Fibroblast of the conjunctiva (primary cell): ENCODE data around the gene EHMT2.
"Not testable (repeated sequence)": the region's sequence is repeated elsewhere in the genome, so short reads cannot be mapped to it uniquely, and the experiment has no call there.

Source experiments
- DNase-seq: peaks from one replicate; pipeline ENCODE4 v3.0.0-alpha.2; 2010; ENCODE audit warnings: low read depth

EHMT2 gene

DNA sequence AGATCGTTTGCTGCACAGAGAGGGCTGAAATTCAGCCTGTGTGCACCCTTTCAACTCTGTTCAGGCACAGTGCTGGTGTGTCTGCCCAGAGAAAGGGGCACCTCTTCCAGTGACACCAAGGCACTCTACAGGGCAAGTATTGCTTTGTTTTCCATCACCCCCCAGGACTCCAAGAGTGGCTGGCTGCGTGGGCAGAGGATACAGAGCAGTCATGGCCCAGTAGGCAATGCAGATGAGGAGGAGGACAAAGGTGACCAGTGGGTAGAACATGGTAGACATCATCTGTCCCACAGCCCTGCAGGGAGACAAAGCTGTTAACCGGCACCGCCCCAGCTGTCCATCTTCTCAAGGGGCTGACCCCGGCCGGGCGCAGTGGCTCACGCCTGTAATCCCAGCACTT, 28.2 kb downstream of the EHMT2 start:
- DNase-seq: no peak

- not testable (repeated sequence) for DNase-seq
Measured at GRCh38 chr6:31868658-31868971, 28.9 kb downstream of the EHMT2 start.

DNA sequence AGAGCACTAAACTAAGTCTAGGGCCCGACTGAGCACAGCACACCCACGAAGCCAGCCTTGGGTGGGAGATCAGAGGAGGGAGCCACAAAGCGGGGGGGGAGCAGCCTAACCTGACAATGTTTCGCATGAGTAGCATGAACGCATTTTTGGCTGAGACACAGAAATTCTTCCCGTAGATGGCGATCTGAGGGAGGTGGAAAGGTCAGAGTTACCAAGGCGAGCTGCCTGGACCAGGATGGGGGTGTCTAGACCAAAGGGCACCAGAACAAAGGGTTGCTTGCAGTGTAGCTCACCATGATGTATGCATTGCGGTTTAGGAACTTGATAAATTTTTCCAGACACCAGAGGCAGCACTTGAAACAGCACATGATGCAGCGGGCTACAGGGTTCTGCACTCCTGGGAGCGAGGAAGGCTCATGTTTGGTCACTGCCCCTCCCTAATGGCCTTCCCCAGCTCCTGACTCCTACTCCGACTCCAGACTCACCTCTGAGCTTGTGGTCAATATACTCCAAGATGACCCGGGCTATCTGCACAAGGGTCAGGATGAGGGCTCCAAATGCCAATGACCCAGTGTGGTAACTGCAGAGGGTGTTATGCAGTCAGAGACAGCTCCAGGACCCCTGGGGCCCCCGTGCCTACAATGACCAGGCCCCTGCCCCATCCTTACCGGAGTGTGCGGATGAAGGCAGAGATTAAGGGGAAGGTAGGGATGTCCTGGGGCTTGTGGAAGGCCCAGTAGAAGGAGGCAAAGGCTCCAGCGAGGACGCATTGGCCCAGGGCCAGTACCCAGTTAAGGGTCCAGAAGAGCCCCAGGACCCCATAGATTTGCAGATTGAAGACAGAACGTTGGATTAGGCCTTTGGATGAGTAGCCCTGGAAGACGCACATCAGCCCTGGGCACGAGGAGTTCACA, 32.0 kb downstream of the EHMT2 start:
- no peak for DNase-seq

GRCh38 chr6:31864818-31865204, 32.7 kb downstream of the EHMT2 start:
- no peak for DNase-seq

DNA sequence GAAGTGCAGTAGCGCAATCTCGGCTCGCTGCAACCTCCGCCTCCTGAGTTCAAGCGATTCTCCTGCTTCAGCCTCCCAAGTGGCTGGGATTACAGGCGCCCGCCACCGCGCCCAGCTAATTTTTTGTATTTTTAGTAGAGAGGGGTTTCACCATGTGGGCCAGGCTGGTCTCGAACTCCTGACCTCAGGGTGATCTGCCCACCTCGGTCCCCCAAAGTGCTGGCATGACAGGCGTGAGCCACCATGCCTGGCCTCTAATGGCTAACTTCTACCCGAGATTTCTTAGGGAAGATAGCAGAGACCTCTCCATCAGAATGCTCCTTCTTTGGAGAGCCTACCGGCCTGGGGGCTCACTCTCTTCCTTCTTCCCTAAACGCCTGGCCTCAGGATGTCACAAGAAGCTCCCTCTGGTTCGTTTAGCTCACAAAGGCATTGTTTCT, 33.4 kb downstream of the EHMT2 start:
- not testable (repeated sequence) for DNase-seq

GRCh38 chr6:31862344-31863235, 34.9 kb downstream of the EHMT2 start, which contains the start of gene NEU1:
NEU1 (minus strand) TSS chr6:31862821; CDS start chr6:31862776, 45 bp downstream.
- DNase-seq: peak; percentile 100

DNA sequence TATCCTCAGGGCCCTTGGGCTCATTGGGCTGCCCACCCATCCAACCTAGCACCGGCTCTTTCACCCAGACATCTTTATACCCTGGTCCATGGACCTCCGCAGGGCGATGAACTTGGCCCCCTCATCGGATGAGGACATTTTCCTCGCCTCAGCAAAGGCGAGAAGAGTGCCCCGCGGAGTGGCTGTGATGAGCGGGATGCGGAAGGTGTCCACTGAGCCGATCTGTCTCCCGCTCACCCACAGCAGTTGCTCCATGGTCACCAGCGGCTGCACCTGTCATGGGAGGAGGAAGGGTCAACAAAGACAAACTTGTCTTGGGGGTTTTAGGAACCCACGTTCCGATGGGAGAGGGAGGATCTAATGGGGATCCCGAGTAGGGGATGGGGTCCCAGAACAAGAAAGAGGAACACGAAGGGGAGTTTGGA, 35.6 kb downstream of the EHMT2 start:
- no peak for DNase-seq

DNA sequence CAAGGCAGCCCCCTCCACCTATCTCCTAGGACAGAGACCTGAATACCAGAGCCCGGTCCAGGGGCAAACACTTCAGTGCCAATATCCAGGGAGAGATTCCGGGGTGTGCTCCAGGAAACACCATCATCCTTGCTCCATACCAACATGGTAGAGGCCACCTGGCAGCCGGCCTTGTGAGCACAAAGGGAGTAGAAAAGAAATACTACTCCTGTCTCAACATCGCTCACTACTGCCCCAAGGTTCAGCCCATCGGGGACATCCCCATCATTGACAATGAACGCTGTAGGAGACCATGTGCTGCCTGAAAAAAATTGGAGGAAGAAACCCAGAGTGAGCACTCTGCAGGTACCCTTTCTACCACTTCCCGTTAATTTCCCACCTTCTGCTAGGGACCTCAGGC, 36.3 kb downstream of the EHMT2 start:
- DNase-seq: no peak

GRCh38 chr6:31860349-31860748, 37.1 kb downstream of the EHMT2 start:
- no peak for DNase-seq

DNA sequence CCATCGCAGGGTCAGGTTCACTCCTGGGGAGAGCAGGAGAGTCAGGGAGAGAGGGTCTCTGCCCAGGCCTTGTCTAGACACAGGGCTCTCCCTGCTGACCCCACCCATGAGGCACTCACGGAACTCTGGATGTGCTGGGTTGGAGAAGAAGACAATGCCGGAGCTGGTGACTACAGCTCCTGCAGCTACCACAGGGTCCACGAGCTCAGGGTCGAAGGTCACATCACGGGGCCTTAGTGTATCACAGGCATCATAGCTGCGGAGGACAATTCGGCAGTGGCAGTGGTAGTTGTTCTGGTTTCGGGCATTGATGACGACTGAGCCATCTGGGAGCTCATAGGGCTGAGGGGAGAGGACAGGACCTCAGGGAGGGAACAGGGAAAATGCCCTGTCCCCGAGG, 37.6 kb downstream of the EHMT2 start:
- DNase-seq: no peak

GRCh38 chr6:31858707-31859106, 38.8 kb downstream of the EHMT2 start:
- no peak for DNase-seq

GRCh38 chr6:31857774-31858173, 39.7 kb downstream of the EHMT2 start:
- not testable (repeated sequence) for DNase-seq

DNA sequence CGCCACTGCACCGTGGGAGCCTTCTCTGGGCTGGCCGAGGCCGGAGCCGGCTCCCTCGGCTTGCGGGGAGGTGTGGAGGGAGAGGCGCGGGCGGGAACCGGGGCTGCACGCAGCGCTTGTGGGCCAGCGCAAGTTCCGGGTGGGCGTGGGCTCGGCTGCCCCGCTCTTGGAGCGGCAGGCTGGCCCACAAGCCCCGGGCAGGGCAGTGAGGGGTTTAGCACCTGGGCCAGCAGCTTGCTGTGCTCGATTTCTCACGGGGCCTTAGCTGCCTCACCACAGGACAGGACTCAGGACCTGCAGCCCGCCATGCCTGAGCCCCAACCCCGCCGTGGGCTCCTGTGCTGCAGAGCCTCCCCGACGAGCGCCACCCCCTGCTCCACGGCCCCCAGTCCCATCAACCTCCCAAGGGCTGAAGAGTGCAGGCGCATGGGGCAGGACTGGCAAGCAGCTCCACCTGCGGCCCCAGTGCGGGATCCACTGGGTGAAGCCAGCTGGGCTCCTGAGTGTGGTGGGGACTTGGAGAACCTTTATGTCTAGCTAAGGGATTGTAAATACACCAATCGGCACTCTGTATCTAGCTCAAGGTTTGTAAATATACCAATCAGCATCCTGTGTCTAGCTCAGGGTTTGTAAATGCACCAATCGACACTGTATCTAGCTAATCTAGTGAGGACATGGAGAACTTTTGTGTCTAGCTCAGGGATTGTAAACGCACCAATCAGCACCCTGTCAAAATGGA, 45.3 kb downstream of the EHMT2 start:
- not testable (repeated sequence) for DNase-seq

GRCh38 chr6:31851485-31851832, 46.0 kb downstream of the EHMT2 start:
- DNase-seq: no peak

GRCh38 chr6:31850765-31851484, 46.6 kb downstream of the EHMT2 start:
- no peak for DNase-seq

- DNase-seq: no peak
Measured at GRCh38 chr6:31847276-31847978, 50.1 kb downstream of the EHMT2 start.

- DNase-seq: no peak
Measured at GRCh38 chr6:31844507-31844906, 53.0 kb downstream of the EHMT2 start.

DNA sequence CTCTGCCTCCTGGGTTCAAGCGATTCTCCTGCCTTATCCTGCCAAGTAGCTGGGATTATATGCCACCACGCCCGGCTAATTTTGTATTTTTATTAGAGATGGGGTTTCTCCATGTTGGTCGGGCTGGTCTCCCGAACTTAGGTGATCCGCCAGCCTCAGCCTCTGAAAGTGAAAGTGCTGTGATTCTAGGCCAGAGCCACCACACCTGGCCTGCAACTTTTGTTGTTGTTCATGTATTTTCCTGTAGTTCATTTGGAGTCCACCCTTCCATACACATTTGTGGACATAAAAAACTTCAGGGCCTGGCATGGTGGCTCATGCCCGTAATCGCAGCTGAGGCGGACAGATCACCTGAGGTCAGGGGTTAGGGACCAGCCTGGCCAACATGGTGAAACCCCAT, 55.4 kb downstream of the EHMT2 start:
- DNase-seq: no peak

DNA sequence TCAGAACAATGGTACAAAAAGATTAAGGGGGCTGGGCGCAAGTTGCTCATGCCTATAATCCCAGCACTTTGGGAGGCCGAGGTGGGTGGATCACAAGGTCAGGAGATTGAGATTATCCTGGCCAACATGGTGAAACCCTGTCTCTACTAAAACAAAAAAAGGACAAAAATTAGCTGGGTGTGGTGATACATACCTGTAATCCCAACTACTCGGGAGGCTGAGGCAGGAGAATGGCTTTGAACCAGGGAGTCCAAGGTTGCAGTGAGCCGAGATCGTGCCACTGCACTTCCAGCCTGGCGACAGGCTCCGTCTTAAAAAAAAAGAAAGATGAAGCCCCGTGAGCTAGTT, 57.7 kb downstream of the EHMT2 start:
- not testable (repeated sequence) for DNase-seq

DNA sequence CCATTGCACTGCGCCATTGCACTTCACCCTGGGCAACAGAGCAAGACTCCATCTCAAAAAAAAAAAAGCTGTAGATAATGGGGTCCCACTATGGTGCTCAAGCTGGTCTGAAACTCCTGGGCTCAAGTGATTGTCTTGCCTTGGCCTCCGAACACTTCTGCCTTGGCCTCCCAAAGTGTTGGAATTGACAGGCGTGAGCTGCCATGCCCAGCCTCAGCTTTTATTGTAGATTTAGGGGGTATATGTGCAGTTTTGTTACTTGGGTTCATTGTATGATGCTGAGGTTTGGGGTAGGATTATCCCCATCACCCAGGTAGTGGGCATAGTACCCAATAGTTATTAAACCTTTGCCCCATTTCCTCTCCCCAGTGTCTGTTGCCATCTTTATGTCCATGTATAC, 58.5 kb downstream of the EHMT2 start:
- DNase-seq: no peak

DNA sequence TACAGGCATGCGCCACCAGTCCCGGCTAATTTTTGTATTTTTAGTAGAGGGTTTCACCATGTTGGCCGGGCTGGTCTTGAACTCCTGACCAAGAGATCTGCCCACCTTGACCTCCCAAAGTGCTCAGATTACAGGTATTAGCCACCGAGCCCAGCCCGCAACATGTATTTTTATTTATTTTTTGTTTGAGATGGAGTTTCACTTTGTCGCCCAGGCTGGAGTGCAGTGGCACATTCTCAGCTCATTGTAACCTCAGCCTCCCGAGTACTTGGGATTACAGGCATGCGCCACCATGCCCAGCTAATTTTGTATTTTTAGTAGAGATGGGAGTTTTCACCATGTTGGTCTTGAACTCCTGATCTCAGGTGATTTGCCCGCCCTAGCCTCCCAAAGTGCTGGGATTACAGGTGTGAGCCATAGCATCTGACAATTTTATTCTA, 59.4 kb downstream of the EHMT2 start:
- DNase-seq: not testable (repeated sequence)
